Stimulated activated CD8-positive, alpha-beta memory T cell treated with anti-CD3 and anti-CD28 coated beads, Interleukin-12 subunit alpha, Interleukin-12 subunit beta, amount 100 ng/mL, for 24 hours (primary cell): ENCODE results near the gene PIK3R1.

Experiments used
- DNase-seq: peaks from one replicate; pipeline ENCODE4 v3.0.0-alpha.2; 2020; ENCODE audit errors: extremely low read depth

Gene PIK3R1

DNA sequence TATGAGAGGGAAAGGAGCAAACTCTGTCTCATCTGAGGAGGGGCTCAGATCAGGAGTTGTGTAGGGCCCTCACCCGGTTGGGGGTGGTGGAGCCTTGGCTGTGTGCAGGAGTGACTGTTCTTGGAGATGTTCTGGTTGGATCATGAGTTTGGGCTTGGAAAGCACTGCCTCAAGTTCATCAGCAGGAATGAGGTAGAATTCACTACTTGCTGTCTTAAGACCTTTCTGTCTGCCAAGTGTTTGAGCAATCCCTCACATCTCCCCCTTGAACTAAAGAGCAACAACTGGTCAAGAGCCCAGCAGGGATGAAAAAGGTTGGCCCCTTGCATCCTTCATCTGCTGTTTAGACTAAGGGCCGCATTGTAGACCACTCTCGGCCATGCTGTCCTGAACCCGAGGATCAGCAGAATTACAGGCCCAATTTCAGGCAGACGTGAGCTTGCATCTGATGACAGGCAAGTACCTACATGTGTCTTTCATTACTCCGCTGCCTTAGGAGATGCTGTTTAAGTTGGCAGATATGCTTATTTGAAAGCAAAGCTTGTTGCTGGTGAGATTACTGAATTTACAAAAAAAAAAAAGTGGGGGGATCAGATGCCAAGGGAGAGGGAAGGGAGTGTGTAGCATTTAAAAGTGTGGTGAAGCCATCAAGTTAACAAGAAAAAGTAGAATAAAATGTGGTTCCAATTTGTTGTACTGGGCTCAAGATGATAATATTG is 36.4 kb downstream of the PIK3R1 start:
- DNase-seq = no peak

DNA sequence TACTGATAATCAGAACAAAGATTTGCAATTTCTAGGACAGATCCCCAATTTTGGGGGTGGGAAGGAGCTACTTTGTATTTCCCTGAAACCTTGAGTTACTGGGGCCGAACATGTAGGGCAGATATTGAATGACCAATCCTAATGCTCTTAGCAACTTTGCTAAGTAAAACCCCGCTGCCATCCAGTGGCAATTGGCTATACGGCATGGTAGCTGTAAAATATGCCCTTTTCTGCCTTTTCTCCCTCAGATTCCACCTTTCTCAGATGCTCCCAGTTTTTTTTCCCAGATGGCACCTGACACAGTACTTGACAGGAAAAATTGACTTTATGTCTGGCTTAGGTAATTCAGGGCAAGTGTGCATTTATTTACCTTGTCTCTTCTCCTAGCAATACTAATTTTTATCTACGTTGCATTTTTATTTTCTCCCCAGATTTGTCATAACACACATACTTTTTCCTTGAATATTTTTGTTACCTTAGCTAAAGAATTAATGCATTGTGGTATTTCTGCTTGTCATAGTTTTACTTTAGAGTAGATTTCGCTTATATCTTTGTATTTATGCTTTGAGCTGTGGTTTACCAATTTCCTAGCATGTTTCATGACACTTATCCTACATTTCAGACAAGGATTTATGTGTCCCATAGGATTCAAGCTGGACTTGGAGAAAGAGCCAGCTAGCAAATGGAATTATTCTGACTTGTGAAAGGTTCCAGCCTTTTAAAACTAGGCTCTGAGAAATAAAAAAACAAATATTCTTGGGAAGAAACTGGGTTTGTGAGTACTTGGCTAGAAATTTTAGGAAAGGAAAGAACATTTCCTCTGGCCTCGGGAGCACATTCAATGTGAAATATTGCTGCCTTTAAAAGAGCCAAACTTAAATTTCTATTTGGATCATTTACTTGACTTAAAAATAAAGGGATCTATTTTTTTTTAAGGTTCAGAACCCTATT is 37.4 kb downstream of the PIK3R1 start:
- no peak for DNase-seq

DNA sequence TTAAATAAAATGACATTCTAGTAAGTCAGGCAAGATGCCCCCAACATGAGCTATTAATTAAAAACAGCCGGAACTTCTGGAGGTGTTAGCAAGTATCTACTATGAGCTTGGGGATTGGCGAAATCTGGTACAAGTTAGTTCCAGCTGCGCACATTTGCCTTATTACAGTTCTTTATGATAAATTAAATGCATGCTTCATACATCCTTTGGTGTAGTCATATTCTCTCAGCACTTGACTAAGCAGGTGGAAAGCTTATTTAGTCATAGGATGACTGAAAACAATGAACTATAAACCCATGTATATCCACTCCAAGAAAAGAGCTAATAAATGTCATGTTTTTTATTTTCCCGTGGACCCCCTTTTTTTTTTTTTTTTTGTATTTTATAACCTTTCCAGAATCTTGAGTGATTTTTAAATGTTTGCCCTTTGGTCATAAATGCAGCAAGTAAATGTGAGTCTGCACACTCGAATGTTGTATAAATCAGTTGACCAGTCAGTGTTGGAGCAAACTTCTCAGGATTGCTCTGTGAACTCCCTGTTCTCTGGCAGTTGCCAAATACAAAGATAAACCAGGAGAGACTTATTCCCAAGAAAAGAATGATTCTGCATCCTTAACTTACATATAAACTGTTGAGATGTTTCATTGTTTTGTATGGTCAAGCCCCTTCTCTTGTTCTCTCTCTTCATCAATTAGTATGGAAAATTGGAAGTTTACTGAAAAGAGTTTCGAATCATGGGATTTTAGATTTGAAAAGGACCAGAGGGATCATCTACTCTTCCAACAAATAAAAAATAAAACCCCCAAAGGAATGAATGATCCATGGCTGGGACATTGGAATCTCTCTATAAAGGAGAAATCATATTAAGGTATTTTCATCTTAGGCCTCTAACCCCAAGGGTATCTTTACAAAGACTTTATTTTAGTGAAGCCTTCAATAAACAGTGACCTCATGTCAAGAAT is 38.3 kb downstream of the PIK3R1 start:
- no peak for DNase-seq

DNA sequence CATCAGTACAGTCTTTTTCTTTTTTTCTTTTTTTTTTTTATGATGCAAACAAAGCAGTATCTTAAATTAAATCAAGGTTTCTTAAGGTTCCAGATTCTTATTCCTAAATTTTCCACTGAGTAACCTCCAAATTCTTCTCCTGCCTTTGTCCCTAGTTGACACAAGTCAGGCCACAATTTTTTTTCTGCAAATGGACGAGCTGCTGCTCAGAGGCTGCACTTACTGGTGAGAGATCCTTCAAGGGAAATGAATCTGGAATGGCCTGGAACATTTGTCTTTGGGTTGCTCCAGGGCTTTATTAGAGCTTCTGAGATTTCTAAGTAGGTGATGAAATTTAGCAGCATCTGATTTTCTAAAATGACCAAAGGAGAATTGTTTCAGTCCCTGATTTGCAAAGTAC is 39.3 kb downstream of the PIK3R1 start:
- DNase-seq = no peak

DNA sequence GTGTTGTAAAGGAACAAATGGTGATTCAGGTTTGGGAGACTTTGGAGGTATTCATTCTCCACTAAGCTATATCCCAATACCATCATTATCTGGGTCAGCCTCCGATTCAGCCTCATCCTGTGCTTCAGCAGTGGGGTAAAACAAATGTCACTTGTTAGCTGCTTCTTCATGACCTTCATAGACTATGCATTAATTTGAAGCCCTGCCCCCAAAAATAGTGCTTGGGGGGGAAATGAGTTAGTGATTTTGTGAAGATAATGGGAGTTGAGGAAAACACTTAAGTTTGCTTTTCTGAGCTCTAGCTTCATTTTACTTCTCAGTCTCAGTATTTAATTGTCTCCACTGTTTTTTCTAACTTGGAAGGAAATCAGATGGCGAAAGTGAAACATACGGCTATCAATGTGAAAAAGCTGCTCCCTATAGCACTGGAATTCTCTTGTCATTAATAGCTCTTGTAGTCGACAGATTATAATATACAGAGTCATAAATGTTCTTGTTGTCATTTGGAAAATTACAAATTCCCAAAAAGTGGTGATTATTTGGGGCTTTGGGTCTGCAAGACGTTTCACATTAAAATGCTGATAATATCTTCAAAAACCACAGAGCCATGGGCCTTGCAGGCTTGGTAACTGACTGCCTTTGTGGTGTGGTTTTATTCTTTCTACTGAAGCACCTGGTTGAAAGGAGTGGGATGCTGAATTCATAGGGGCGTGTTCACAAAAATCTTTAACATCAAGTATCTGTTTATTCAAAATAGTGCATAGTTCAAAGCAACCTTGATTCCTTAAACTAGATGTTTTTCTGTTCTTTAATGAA is 40.0 kb downstream of the PIK3R1 start:
- DNase-seq = no peak

DNA sequence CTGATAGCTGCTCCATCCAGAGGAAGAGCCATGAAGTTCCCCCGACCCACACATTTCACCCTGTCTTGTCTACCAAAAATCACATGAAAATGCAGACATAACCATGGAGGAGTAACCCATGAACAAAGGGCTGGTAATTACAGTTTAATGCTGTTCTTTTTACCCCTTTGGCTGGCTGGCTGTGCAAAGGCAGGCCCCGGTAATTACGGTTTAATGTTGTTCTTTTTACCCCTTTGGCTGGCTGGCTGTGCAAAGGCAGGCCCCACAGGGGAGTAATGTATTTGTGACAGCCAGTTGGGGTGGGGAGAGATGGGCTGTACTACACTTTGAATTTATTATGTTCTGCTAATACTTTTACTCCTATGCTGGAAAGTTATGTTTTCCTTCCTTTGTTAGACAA is 41.7 kb downstream of the PIK3R1 start:
- no peak for DNase-seq

DNA sequence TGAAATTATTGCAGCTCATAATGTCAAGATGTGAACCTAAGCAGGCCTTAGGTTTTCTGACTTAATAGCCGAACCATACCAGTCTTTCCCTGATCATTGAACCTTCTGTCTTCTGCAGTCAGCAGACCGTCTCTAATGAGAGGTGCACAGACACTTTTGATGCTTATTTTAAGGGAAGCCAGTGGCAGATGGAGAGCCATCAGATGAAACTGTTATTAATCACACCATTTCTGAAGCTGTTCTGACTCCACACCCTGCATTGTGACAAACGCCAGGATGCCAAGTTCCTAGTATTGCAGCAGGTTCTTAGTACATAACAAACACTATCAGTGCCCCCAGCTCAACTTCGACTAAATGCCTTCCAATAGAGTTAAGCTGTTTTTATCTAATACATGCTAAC is 43.0 kb downstream of the PIK3R1 start:
- DNase-seq = no peak

DNA sequence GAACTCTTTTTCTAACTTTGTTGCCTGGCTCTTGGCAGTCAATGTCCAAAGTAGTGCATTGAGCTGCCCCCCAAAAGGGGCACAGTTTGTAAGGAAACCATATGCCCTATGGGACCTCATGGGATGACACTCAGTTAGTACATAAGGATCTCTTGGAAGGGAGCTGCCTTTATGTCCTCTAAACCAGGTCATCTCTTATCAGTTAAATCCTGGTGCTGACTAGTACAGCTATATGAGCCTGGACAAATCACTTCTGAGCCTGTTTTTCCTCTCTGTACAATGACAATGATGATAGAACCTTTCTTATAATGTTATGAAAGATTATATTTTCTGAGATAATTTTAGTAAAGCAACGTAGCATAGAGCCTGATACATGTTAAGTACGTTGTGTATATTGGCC is 44.1 kb downstream of the PIK3R1 start:
- no peak for DNase-seq

DNA sequence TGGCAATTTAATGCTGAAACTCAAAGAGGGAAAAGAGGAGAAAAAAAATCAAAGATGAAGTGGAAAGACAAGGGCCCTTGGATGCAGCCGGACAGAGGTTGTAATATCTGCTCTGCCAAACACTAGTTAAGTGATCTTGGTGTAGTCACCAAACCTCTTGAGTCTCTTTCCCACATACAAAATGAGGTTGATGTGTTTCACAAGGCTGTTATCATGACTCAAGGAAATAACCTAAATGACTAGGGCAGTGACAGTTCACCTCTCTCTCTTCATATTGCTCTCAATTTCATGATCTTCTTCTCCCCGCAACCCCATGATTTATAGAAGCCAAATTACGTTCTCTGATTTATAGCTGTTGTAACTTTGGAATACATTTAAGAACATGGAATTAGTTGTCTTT is 44.9 kb downstream of the PIK3R1 start:
- DNase-seq = no peak

DNA sequence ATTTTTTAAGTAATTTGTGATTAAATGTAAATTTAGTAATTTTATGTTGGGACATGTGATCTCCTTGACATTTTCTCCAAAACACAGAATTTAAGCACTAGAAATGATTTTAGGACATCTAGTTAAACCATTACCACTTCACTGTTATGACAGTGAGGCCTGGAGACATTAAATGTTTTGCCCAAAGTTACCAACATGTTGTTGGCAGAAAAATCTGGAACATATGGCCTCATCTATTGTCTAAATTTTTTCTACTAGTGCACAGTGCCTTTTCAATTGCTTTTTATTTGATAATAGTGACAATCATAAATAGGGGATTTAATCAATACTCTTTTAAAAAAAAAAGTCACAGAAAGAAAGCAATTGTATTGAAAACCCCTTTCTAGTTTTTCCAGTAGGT is 45.6 kb downstream of the PIK3R1 start:
- no peak for DNase-seq

DNA sequence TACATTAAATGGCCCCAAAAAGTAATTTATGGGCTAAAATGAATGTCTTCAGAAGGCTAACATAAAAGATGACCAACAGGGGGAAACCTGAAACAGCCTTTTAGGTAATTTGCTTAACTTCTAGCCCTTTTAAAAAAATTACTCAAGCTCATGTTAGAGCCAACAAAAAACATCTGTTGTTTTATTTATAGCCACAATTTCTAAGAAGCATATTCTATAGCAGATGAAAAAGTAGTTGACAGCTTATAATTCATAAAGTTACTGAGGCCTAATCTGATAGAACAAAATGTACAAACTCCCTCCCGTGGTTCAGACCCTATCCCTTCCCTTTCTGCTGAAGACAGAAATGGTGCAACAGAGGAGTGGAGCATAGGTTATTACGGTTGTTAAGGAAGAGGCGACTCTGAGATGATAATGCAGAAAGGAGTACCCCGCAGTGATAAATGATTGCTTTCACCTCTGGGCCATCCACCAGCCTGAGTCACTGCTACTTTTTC is 46.1 kb downstream of the PIK3R1 start:
- DNase-seq = no peak

DNA sequence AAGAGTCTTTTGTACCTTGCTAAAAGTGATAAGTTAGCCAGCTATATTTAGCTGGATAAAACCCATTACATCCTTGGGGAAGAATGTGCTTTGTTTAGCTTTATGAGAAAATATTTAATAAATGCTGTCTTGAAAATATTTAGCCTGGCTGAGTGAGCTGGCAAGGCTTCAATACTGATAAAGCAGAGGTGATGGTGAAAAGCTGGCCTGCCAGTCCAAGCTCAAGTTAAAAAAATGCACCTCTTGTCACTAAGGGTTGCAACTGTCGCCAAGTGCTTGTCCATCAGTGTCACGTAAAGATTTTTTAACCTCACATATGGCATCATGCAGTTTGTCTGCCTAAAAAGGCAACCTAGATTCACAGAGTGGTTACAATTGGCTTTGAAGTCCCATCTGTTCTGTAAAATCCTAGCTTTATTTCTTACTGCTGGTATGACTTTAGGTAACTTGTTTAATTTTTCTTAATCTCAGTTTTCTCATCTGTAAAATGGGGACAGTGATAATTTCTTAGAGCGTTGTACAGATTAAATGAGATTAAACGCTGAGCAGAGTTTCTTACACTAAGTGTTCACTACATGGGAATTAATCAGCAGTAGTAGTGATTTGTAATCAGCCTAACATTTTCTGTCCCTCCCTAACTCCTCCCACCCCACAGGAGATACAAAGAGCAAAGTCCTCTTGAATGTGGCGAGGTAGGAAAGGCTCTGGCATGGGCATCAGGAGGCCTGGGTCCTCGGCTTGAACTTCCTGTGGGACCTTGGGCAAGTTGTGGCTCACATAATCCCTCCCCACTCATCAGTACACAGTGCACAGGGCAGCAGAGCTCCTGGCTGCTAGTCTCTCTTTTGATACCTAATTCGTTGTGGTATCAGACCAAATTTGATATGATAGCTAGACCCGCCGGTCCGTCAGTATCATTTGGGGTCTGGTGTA is 48.7 kb downstream of the PIK3R1 start:
- no peak for DNase-seq

DNA sequence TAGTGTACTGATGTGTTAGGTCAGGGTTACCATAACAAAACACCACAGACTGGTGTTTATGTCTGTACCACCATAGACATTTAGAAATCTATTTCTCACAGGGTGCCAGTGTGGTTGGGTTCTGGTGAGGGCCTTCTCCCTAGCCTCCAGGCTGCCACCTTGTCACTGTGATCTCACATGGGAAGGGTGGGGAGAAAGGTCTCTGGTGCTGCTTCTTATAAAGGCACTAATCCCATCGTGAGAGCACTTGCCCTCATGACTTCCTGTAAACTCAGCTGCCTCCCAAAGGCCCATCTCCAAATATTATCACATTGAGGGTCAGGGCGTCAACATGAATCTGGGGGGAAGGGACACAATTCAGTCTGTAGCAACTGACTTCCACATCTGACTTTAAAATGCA is 49.8 kb downstream of the PIK3R1 start:
- no peak for DNase-seq

DNA sequence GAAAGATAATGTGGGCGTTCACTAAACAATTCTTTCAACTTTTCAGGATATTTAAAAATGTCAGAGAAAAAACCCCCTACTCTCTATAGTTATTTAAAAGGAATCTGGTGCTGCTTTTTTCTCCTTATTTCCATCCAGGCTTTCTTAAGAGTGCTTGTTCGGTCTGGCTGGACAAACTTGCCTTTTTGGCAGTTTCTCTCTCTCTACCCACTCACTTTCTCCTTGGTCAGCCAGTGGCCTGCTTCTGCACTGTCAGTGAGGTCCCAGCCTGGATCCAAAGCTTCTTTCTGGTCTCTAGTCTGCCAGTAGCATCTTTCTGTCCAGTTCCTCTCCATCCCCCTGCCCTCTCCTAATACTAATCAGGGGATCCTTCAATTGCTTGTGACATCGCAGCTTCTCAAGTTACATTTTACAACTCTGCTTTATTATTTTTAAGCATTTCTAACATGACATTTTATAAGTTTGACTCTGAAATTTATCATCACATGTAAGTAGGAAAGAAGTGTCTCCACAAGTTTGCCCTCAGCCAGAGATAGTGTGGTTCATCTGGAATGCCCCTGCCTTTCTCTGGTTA is 50.4 kb downstream of the PIK3R1 start:
- no peak for DNase-seq

DNA sequence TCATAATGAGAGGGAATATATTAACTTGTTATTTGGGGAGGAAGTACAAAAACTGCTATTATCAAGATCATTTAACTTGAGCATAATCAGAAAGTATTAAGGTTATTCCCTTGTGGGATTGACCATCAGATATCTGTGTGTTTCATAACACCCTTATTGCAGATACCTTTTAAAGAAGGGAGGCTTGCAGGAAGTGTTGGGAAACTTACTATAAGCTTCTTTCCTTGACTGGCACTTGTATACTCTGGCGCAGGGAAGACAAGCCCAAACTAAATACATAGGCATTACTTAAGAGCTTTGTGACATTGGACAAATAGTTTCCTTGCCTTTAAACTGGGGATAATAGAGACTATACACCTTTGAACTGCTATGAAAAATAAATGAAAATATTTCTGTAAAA is 50.9 kb downstream of the PIK3R1 start:
- no peak for DNase-seq

DNA sequence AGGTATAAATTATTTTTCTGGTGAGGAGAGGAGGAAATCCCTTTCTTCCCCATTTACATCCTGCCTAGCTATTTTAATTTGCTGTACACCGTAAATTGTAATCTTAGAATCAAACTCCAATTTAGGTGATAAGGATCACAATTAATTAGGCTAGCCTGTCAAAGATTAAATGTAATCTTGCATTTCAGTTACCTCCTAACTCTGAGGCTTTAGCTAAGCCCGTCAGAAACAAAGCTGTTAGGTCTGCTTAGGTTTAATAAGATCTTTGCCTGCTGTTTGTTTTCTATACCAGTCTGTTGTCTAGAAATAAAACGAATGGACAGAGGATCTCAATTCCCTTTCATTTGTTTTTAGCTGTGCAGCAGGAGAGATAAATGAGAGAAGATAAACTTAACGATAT is 51.5 kb downstream of the PIK3R1 start:
- no peak for DNase-seq

DNA sequence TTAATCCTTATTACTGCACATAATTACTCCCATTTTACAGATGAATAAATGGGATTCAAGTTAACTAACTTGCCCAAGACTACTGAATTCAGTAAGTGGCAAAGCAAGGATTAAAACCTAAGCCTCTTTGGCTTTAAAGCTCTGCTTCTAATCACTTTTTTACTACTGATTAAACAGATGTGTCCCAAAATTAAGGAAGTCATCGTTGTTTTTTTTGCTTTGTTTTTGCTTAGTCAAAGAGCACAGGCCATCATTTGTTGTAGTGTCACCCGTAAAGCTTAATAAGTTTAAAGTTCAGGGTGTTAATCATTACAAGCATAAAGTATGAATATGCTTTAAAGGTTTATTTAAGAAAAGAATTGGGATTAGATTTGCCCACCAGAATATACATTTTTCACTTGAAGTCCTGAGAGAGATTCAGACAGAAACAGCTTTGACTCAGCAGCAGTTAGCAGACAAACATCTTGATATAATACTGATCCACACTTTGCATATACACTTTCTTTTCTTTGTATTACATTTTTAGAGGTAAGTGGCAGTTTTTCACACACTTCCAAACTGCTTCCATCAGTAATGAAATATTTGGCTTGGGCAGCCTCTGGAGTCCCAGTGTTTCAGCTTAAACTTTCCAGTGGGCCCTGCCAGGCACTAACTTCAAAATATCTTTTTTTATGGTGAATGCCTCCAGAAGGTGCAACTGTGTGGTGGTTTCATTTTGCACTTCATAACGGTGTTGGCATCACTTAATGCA is 52.7 kb downstream of the PIK3R1 start:
- no peak for DNase-seq

DNA sequence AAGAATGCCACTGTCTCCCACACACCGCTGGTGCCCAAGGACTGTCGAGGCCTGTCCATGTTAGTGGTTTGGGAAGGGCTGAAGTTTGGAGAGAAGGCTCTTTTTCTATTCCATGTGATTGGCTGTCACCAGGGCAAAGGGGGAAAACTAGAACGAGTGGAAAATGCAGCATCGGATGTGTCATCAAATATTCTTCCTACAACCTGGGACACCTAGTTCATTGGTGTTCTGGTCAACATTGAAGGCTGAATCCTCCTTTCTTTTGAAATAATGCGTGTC is 53.2 kb downstream of the PIK3R1 start:
- DNase-seq = no peak

DNA sequence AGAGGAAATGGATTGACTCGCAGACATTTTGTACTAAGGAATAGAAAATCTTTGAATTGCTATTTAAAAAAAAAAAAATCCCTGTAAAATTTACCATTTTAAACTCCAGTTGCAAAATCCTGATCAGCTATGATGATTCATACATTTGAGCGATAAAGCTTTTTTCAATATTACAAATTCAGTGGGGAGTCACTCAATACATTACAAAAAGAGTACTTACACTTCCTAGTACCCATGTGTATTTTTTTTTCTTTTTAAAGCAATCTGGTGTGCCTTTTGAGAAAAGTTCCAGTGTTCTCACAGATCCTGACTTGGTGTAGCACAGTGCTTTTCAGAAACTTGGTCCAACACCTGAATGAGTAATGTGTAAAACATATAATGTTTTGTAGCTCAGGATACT is 54.3 kb downstream of the PIK3R1 start:
- no peak for DNase-seq
